A673 (cell line): ENCODE results near the gene INTS15. TPM values are rescaled to one million over a fixed set of nuclear protein-coding genes. Genes with fewer than 3 reads are reported as not detected.

Experiments
- BruUV-seq: library from RNA; stranded (reverse); fragments of 400-500 nt; replicated peaks from 2 replicates; lab custom pipeline; 2021; lab: Mats Ljungman, UMichigan
- CTCF ChIA-PET: fragments of 300-600 bp; sonication (Branson Sonifier 250); formaldehyde crosslinking; loops from one replicate; lab custom pipeline; 2022; ENCODE audit warnings: antibody characterized with exemption; lab: Charles Lee
- POLR2A ChIA-PET: fragments of 300-600 bp; sonication (Branson Sonifier 250); formaldehyde crosslinking; loops from one replicate; lab custom pipeline; 2022; ENCODE audit warnings: antibody characterized with exemption; ENCODE audit not compliant: low non-redundant PET; lab: Charles Lee
- DNase-seq: peaks from one replicate; pipeline ENCODE4 v3.0.0-alpha.2; 2015; ENCODE audit warnings: low spot score
- H3K27ac ChIP-seq: fragments of 200-600 bp; sonication (generic); 2 replicates; pipeline ENCODE4 v1.5.1; 2016; ENCODE audit warnings: mixed run types, low read depth, mild to moderate bottlenecking, mixed read lengths, antibody characterized with exemption, low read length; ENCODE audit not compliant: poor library complexity, severe bottlenecking
- H3K27me3 ChIP-seq: fragments of 200-600 bp; sonication (generic); replicated peaks from 2 replicates; pipeline ENCODE4 v1.6.1; 2017; ENCODE audit warnings: mixed run types, low read depth, mild to moderate bottlenecking, mixed read lengths, antibody characterized with exemption, low read length; ENCODE audit not compliant: insufficient read depth, poor library complexity
- H3K36me3 ChIP-seq: fragments of 200-600 bp; sonication (generic); 2 replicates; pipeline ENCODE4 v1.6.1; 2016; ENCODE audit warnings: mixed run types, mild to moderate bottlenecking, mixed read lengths, antibody characterized with exemption, low read length; ENCODE audit not compliant: insufficient read depth, poor library complexity, severe bottlenecking
- H3K4me1 ChIP-seq: fragments of 200-600 bp; sonication (generic); 2 replicates; pipeline ENCODE4 v1.6.1; 2017; ENCODE audit warnings: mixed run types, mild to moderate bottlenecking, mixed read lengths, antibody characterized with exemption, low read length; ENCODE audit not compliant: insufficient read depth, poor library complexity, severe bottlenecking
- H3K4me3 ChIP-seq: fragments of 200-600 bp; sonication (generic); 2 replicates; pipeline ENCODE4 v1.5.1; 2016; ENCODE audit warnings: low read depth, mixed run types, mild to moderate bottlenecking, mixed read lengths, low read length; ENCODE audit not compliant: poor library complexity, severe bottlenecking
- H3K9me3 ChIP-seq: fragments of 200-600 bp; sonication (generic); 2 replicates; pipeline ENCODE4 v1.6.1; 2016; ENCODE audit warnings: mixed run types, low read depth, mild to moderate bottlenecking, mixed read lengths, antibody characterized with exemption, low read length; ENCODE audit not compliant: poor library complexity, severe bottlenecking
- EZH2 ChIP-seq: fragments of 200-600 bp; sonication (generic); IDR thresholded peaks from 2 replicates; pipeline ENCODE4 v1.6.1; 2017; ENCODE audit warnings: borderline replicate concordance, low read depth, mild to moderate bottlenecking, mixed read lengths, antibody characterized with exemption, low read length; ENCODE audit not compliant: poor library complexity, severe bottlenecking
- intact Hi-C: fragments of 100-400 bp; cut with micrococcal nuclease; formaldehyde crosslinking; loops from one replicate; pipeline ENCODE4 v1.10.0; 2022; ENCODE audit not compliant: unreplicated experiment
- total RNA-seq: library from RNA; stranded (reverse); gene quantifications from 2 replicates; pipeline ENCODE4 v1.2.3, GENCODE V29; 2021
- TF ChIP-seq, protein P1 (sequence below): fragments of 300-800, 200-600 bp; sonication (generic); conservative IDR thresholded peaks from 2 replicates; pipeline ENCODE4 v1.5.1; 2017; ENCODE audit warnings: low read depth, mild to moderate bottlenecking, antibody characterized with exemption, low read length, moderate library complexity, mixed read lengths

The INTS15 gene
- total RNA-seq, 1 experiment from 2014 or later = 39.7 TPM

DNA sequence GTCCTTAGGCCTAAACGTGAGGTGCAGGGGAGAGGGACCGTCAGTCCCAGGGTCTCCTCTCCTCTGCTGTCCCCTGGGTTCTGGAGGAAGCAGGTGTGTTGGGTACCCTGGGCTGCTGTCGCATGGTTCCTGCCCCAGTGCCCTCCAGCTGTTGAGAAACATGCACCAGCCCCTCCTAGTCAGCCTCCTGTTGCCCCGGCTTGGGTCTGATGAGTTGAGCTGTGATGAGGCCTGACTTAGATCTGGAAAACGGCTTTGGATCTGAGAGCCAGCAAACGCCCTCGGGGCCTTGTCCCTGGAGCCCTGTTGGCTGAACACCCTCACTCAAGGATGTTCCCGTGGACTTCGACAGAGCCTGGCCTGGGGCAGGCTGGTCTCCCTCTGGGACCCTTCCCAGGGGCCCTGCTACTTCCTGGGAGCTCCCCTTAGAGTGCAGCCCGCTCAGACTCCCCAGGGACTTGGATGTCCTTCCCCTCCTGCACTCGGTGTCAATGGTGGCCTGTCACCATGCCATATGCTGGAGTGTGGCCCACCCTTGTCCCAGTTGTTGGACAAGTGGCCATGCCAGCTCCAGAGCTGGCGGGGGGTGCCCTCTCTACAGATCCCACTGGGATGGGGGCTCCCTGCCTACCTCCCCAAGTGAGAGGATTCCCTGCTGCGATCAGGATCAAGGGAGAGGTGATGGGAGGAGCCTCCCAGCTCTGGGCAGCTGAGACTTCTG is 59.6 kb downstream of the INTS15 start:
- ChIA-PET POLR2A (no interaction called here), CTCF (no interaction called here)

DNA sequence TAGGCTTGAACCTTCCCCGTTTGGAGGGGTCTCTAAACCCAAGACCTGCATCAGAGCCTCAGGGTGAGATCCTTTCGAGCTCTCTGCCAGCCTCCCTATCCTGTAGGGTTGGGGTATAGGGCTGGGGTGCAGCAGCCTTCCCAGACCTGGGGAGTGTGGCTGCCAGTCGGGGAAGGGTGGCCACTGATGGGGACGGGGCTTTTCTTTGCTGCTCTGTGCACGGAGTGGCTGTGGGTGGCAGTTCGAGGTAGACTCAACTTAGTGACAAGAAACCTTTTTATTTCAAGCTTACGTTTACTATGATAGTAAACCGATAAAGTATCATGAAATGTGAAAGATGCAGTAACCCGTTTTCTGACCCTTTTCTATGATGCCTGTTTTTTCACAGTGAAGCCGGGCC is 60.3 kb downstream of the INTS15 start:
- CTCF ChIA-PET = no interaction called here
- intact Hi-C loops = no loop called here
- no peaks in the 10 kb centered on the region for H3K9me3 ChIP-seq
- H3K27ac ChIP-seq = no peak overlapping the region
- no peak for DNase-seq
- TF ChIP-seq EZH2 = no peak
- TF ChIP-seq, protein P1, sequence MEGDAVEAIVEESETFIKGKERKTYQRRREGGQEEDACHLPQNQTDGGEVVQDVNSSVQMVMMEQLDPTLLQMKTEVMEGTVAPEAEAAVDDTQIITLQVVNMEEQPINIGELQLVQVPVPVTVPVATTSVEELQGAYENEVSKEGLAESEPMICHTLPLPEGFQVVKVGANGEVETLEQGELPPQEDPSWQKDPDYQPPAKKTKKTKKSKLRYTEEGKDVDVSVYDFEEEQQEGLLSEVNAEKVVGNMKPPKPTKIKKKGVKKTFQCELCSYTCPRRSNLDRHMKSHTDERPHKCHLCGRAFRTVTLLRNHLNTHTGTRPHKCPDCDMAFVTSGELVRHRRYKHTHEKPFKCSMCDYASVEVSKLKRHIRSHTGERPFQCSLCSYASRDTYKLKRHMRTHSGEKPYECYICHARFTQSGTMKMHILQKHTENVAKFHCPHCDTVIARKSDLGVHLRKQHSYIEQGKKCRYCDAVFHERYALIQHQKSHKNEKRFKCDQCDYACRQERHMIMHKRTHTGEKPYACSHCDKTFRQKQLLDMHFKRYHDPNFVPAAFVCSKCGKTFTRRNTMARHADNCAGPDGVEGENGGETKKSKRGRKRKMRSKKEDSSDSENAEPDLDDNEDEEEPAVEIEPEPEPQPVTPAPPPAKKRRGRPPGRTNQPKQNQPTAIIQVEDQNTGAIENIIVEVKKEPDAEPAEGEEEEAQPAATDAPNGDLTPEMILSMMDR = no peak
- no TSS peak for BruUV-seq
- H3K4me1 ChIP-seq = no peaks in the 10 kb centered on the region
- H3K27me3 ChIP-seq = no peaks in the 10 kb centered on the region
- H3K4me3 ChIP-seq = no peak overlapping the region
- POLR2A ChIA-PET = no interaction called here
- H3K36me3 ChIP-seq = peaks cover 21% of the 10 kb centered on the region

More for the DNA sequence above, 59.6 kb downstream of the INTS15 start:
- H3K36me3 ChIP-seq = peaks cover 20% of the 10 kb centered on the region
- BruUV-seq = no TSS peak
- H3K27ac ChIP-seq = no peak overlapping the region
- no peak overlapping the region for H3K4me3 ChIP-seq
- H3K4me1 ChIP-seq = no peaks in the 10 kb centered on the region
- TF ChIP-seq, protein P1 = no peak
- TF ChIP-seq EZH2 = no peak
- DNase-seq = no peak
- intact Hi-C loops = no loop called here
- no peaks in the 10 kb centered on the region for H3K9me3 ChIP-seq
- H3K27me3 ChIP-seq = no peaks in the 10 kb centered on the region

DNA sequence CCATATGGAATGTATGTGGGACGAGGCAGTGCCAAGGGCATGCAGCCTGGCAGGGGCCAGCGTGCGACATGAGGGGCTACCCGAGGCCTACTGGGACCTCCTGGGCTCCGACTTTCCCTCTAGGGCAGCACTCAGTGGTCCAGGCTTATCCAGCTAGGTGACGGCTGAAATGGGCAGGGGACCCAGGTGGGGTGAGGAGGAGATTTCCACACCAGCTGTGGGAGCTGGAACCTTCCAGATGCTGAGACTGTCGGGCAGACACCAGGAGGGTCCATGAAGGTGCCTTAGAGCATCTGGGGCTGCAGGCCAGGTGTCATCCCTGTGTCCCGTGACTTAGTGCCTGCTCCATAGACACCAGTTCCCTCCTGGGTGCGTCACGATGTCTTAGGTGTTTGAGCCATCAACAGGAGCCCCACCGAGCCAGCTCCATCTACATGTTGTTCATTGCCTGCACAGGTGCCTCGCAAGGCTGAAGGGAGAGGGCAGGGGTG is 60.7 kb downstream of the INTS15 start:
- BruUV-seq = no TSS peak
- CTCF ChIA-PET = no interaction called here
- Histone ChIP-seq H3K27ac (no peak overlapping the region), H3K4me3 (no peak overlapping the region), H3K36me3 (peaks cover 21% of the 10 kb centered on the region), H3K9me3 (no peaks in the 10 kb centered on the region), H3K4me1 (no peaks in the 10 kb centered on the region), H3K27me3 (no peaks in the 10 kb centered on the region)
- POLR2A ChIA-PET = no interaction called here
- TF ChIP-seq, protein P1 = no peak
- TF ChIP-seq EZH2 = no peak
- DNase-seq = no peak
- intact Hi-C loops = no loop called here
